Caco-2 (cell line): ENCODE results near the gene STK11IP. TPM values are rescaled to one million over a fixed set of nuclear protein-coding genes. Genes with fewer than 3 reads are reported as not detected.

Experiments used
- BruUV-seq: library from RNA; stranded (reverse); fragments of 400-500 nt; replicated peaks from 2 replicates; lab custom pipeline; 2021; lab: Mats Ljungman, UMichigan
- CTCF ChIA-PET: fragments of 300-600 bp; sonication (Branson Sonifier 250); formaldehyde crosslinking; loops from one replicate; lab custom pipeline; 2022; ENCODE audit warnings: antibody characterized with exemption; lab: Charles Lee
- POLR2A ChIA-PET: fragments of 300-600 bp; sonication (Branson Sonifier 250); formaldehyde crosslinking; loops from one replicate; lab custom pipeline; 2022; ENCODE audit warnings: antibody characterized with exemption; lab: Charles Lee
- DNase-seq, 2 experiments: peaks; one replicate each; pipeline versions ENCODE4 v3.0.0 to v3.0.0-alpha.2; 2020 to 2022
- H3K27me3 ChIP-seq: replicated peaks from 2 replicates; pipeline ENCODE4 v1.6.0; 2011; ENCODE audit warnings: low read length; ENCODE audit not compliant: control insufficient read depth, insufficient read depth
- H3K36me3 ChIP-seq: 2 replicates; pipeline ENCODE4 v1.5.1; 2011; ENCODE audit warnings: low read length; ENCODE audit not compliant: control insufficient read depth, insufficient read depth
- H3K4me1 ChIP-seq: fragments of 250-450 bp; sonication (Bioruptor Pico); 2 replicates; pipeline ENCODE4 v1.5.1; 2020; ENCODE audit warnings: mild to moderate bottlenecking
- H3K4me3 ChIP-seq: 2 replicates; pipeline ENCODE4 v1.5.1; 2011; ENCODE audit warnings: low read depth, mild to moderate bottlenecking, control low read depth, low read length
- H3K9me3 ChIP-seq: fragments of 250-450 bp; sonication (Bioruptor Pico); 2 replicates; pipeline ENCODE4 v1.5.1; 2020; ENCODE audit warnings: mild to moderate bottlenecking, moderate library complexity
- H3K27ac Mint-ChIP-seq: one replicate; pipeline ENCODE4 v1.8.0; 2022; ENCODE audit warnings: mixed read lengths; ENCODE audit not compliant: unreplicated experiment
- H3K27me3 Mint-ChIP-seq: one replicate; pipeline ENCODE4 v1.8.0; 2022; ENCODE audit warnings: mixed read lengths; ENCODE audit not compliant: insufficient read depth, unreplicated experiment
- H3K36me3 Mint-ChIP-seq: one replicate; pipeline ENCODE4 v1.8.0; 2022; ENCODE audit warnings: mild to moderate bottlenecking, mixed read lengths; ENCODE audit not compliant: insufficient read depth, unreplicated experiment
- H3K4me1 Mint-ChIP-seq: one replicate; pipeline ENCODE4 v1.8.0; 2022; ENCODE audit warnings: low read depth, mixed read lengths; ENCODE audit not compliant: unreplicated experiment
- H3K4me3 Mint-ChIP-seq: one replicate; pipeline ENCODE4 v1.8.0; 2022; ENCODE audit warnings: mild to moderate bottlenecking, moderate library complexity, mixed read lengths; ENCODE audit not compliant: unreplicated experiment
- H3K9me3 Mint-ChIP-seq: one replicate; pipeline ENCODE4 v1.8.0; 2022; ENCODE audit warnings: mixed read lengths; ENCODE audit not compliant: unreplicated experiment
- intact Hi-C: fragments of 100-400 bp; cut with micrococcal nuclease; formaldehyde crosslinking; loops from one replicate; pipeline ENCODE4 v1.10.0; 2022; ENCODE audit not compliant: unreplicated experiment
- total RNA-seq: library from RNA; stranded (reverse); gene quantifications from 2 replicates; pipeline ENCODE4 v1.2.3, GENCODE V29; 2022
- TF ChIP-seq, protein P1 (sequence below), 2 experiments: fragments of 200-600 bp in 1 of 2; IDR thresholded peaks; 1 replicate in 1 of 2; 2 replicates in 1 of 2; pipeline versions ENCODE4 v1.5.1 to v1.8.0; 2011 to 2022; ENCODE audit warnings: antibody characterized with exemption in 1 of 2, control low read depth in 1 of 2, inconsistent platforms in 1 of 2, low read depth in 1 of 2, low read length in 1 of 2, mild to moderate bottlenecking in 1 of 2, moderate library complexity in 1 of 2; ENCODE audit not compliant: insufficient read depth in 1 of 2, severe bottlenecking in 1 of 2, unreplicated experiment in 1 of 2

STK11IP gene
- total RNA-seq, 1 experiment from 2014 or later, result 21.7 TPM

DNA sequence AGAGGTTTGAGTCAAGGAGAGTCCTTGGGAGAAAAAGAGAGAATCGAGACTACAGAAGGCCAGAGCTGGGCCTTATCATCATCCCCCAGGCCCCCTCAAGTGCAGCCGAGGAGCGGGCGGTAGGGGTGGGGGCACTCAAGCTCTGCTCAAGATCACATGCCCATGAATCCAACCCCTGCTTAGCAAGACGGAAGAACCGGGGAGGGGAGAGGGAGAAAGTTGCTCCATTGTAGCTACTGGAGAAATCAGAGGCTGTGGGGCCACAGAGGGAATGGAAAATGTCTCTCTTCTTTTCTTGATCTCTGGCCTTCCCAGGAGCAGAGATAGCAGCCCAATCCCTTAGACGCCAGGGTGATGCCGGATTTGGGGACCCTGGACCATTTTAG is 44.4 kb downstream of the STK11IP start:
- Mint-ChIP-seq H3K4me3 (no peak overlapping the region), H3K9me3 (no peaks in the 10 kb centered on the region), H3K27ac (peak overlapping the region; percentile 62), H3K27me3 (no peaks in the 10 kb centered on the region), H3K4me1 (peaks cover 19% of the 10 kb centered on the region), H3K36me3 (no peaks in the 10 kb centered on the region)
- intact Hi-C loops, result loop anchor here (1.0 kb wide), 7 partner anchors 14 to 99 kb away; partner anchors contain the start of gene CHPF
- Histone ChIP-seq H3K4me3 (no peak overlapping the region), H3K36me3 (no peaks in the 10 kb centered on the region), H3K4me1 (peaks cover 35% of the 10 kb centered on the region), H3K27me3 (no peaks in the 10 kb centered on the region), H3K9me3 (no peaks in the 10 kb centered on the region)
- POLR2A ChIA-PET, result interaction anchor here (1.0 kb wide), 2 partner anchors 71 to 98 kb away, joined by 3 read pairs; partner anchors contain the start of genes CHPF, OBSL1 and TMEM198
- no peak for DNase-seq
- TF ChIP-seq, protein P1, sequence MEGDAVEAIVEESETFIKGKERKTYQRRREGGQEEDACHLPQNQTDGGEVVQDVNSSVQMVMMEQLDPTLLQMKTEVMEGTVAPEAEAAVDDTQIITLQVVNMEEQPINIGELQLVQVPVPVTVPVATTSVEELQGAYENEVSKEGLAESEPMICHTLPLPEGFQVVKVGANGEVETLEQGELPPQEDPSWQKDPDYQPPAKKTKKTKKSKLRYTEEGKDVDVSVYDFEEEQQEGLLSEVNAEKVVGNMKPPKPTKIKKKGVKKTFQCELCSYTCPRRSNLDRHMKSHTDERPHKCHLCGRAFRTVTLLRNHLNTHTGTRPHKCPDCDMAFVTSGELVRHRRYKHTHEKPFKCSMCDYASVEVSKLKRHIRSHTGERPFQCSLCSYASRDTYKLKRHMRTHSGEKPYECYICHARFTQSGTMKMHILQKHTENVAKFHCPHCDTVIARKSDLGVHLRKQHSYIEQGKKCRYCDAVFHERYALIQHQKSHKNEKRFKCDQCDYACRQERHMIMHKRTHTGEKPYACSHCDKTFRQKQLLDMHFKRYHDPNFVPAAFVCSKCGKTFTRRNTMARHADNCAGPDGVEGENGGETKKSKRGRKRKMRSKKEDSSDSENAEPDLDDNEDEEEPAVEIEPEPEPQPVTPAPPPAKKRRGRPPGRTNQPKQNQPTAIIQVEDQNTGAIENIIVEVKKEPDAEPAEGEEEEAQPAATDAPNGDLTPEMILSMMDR (IDR thresholded peaks at IDR 0.05; ENCODE audit: insufficient read depth in 1 of 2, low read depth in 1 of 2, low read length in 1 of 2, severe bottlenecking in 1 of 2, unreplicated experiment in 1 of 2), result no peak
- no TSS peak for BruUV-seq
- CTCF ChIA-PET, result interaction anchor here (1.6 to 1.7 kb wide), 3 partner anchors 23 to 47 kb away, joined by 5 to 11 read pairs (median 7); partner anchors contain the start of gene STK11IP

DNA sequence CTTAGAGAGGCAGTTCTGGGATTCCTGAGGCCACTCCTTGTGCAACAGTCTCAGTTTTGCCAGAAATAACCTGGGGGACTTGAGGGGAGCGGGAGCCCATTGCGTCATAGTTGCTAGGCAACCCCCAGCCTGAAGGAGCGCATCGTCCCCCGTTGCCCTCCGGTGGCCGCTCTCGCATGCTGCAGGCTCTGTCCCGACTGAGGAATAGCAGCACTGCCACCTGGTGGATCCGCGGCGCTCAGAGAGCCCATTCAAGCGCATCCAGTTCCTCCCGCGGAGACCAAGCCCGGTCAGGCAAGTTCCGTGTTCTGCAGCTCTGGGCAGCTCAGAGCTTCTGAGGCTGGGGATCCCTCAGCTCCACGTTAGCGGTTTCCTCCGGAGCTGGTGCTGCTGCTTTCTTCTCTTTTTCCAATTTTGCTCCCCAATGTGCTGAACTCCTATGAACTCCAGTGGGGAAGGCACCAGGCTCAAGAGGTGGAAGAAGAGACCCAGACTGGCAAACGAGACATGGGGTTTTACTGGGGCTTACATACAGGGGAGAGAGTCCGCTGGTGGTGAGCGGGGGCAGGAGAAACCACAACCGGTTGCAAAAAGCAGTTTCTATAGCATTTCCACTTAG is 44.9 kb downstream of the STK11IP start:
- no peak overlapping the region for H3K4me3 ChIP-seq
- POLR2A ChIA-PET, result interaction anchor here (1.0 kb wide), 2 partner anchors 71 to 99 kb away, joined by 3 read pairs; partner anchors contain the start of genes CHPF, OBSL1 and TMEM198
- peak overlapping the region; percentile 62 for H3K27ac Mint-ChIP-seq
- intact Hi-C loops, result loop anchor here (1.0 kb wide), 7 partner anchors 14 to 99 kb away; partner anchors contain the start of gene CHPF
- H3K27me3 ChIP-seq, result no peaks in the 10 kb centered on the region
- DNase-seq, result peak; percentile 96
- H3K36me3 ChIP-seq, result no peaks in the 10 kb centered on the region
- no peak overlapping the region for H3K4me3 Mint-ChIP-seq
- CTCF ChIA-PET, result interaction anchor here (0.6 to 1.7 kb wide), 7 partner anchors 23 to 133 kb away, joined by 3 to 11 read pairs (median 3); partner anchors contain the start of genes CHPF and STK11IP
- peaks cover 35% of the 10 kb centered on the region for H3K4me1 ChIP-seq
- BruUV-seq, result no TSS peak
- no peaks in the 10 kb centered on the region for H3K27me3 Mint-ChIP-seq
- TF ChIP-seq, protein P1 (IDR thresholded peaks at IDR 0.05; ENCODE audit: insufficient read depth in 1 of 2, low read depth in 1 of 2, low read length in 1 of 2, severe bottlenecking in 1 of 2, unreplicated experiment in 1 of 2), result peak; percentile 99 to 100
- H3K9me3 ChIP-seq, result no peaks in the 10 kb centered on the region
- peaks cover 19% of the 10 kb centered on the region for H3K4me1 Mint-ChIP-seq
- no peaks in the 10 kb centered on the region for H3K9me3 Mint-ChIP-seq
- H3K36me3 Mint-ChIP-seq, result no peaks in the 10 kb centered on the region

- intact Hi-C loops, result no loop called here
- ChIA-PET CTCF (interaction anchor here (0.6 to 1.7 kb wide), 7 partner anchors 24 to 133 kb away, joined by 3 to 11 read pairs (median 3); partner anchors contain the start of genes CHPF and STK11IP), POLR2A (interaction anchor here (1.0 kb wide), 2 partner anchors 72 to 99 kb away, joined by 3 read pairs; partner anchors contain the start of genes CHPF, OBSL1 and TMEM198)
- no TSS peak for BruUV-seq
- Histone ChIP-seq H3K4me3 (no peak overlapping the region), H3K27me3 (no peaks in the 10 kb centered on the region), H3K36me3 (no peaks in the 10 kb centered on the region), H3K4me1 (peaks cover 35% of the 10 kb centered on the region), H3K9me3 (no peaks in the 10 kb centered on the region)
- DNase-seq, result no peak
- H3K27ac Mint-ChIP-seq, result no peak overlapping the region
- H3K4me3 Mint-ChIP-seq, result no peak overlapping the region
- no peaks in the 10 kb centered on the region for H3K27me3 Mint-ChIP-seq
- H3K9me3 Mint-ChIP-seq, result no peaks in the 10 kb centered on the region
- peaks cover 19% of the 10 kb centered on the region for H3K4me1 Mint-ChIP-seq
- TF ChIP-seq, protein P1 (IDR thresholded peaks at IDR 0.05; ENCODE audit: insufficient read depth in 1 of 2, low read depth in 1 of 2, low read length in 1 of 2, severe bottlenecking in 1 of 2, unreplicated experiment in 1 of 2), result no peak
- H3K36me3 Mint-ChIP-seq, result no peaks in the 10 kb centered on the region
These were observed 45.4 kb downstream of the STK11IP start for GRCh38 chr2:219643084-219643473.
